Measurements from ENCODE around the gene SBK2.
"Not testable (repeated sequence)": the region's sequence is repeated elsewhere in the genome, so short reads cannot be mapped to it uniquely, and the experiment has no call there.

- TF ChIP-seq CTCF (IDR thresholded peaks at IDR 0.05 in 4 of 5, conservative IDR thresholded peaks at IDR 0.05 in 1 of 5); POLR2A (IDR thresholded peaks at IDR 0.05): not testable (repeated sequence)
Observed at GRCh38 chr19:55569477-55569876, 32.5 kb upstream of the SBK2 start.

Data from gastrocnemius medialis (tissue), 4 donors.